K562 (cell line): ENCODE data around the gene ORAI1. TPM values are rescaled to one million over a fixed set of nuclear protein-coding genes. Genes with fewer than 3 reads are reported as not detected.

Experiments used
- ATAC-seq: fragments of 200-7000 bp; cut with Tn5 transposase; 3 replicates; pipeline ENCODE4 v1.9.1; 2020; ENCODE audit warnings: moderate library complexity
- BruUV-seq: library from RNA; stranded (reverse); fragments of 400-500 nt; replicated peaks from 2 replicates; lab custom pipeline; 2021; lab: Mats Ljungman, UMichigan
- CTCF ChIA-PET: fragments of 300-600 bp; formaldehyde crosslinking; extraction: SDS; loops from one replicate; lab custom pipeline; 2021; ENCODE audit warnings: low intra/inter-chr PET ratio; lab: Yijun Ruan, JAX
- POLR2A ChIA-PET: fragments of 300-600, 350-650 bp; sonication (Branson Sonifier 250); formaldehyde crosslinking; extraction: SDS; loops from one replicate; lab custom pipeline; 2021; ENCODE audit warnings: antibody characterized with exemption, inconsistent platforms; lab: Yijun Ruan, JAX
- DNase-seq, 4 experiments: peaks; one replicate each; pipeline versions ENCODE4 v3.0.0 to v3.0.0-alpha.2; 2011 to 2018; ENCODE audit warnings: low spot score in 3 of 4, mixed read lengths in 3 of 4; ENCODE audit errors: extremely low read depth in 1 of 4
- FAIRE-seq: peaks from 2 replicates; lab custom pipeline; 2011; peaks lifted over from hg19 to GRCh38; lab: Jason Lieb, UNC
- H2AFZ ChIP-seq: 2 replicates; pipeline ENCODE4 v1.6.0; 2011; ENCODE audit warnings: low read depth, low read length, control low read depth, inconsistent platforms
- H3K27ac ChIP-seq: fragments of 200-600 bp; 3 replicates; pipeline ENCODE4 v1.8.0; 2011; ENCODE audit warnings: low read depth, mild to moderate bottlenecking, control low read depth, inconsistent platforms, low read length, moderate library complexity, mixed read lengths; ENCODE audit errors: extremely low read depth
- H3K27me3 ChIP-seq, 2 experiments: fragments of 300-600 bp in 1 of 2; 2 replicates in 1 of 2; 3 replicates in 1 of 2; pipeline versions ENCODE4 v1.6.0 to v1.8.0; 2011; ENCODE audit warnings: inconsistent platforms in 2 of 2, low read length in 2 of 2, mild to moderate bottlenecking in 1 of 2, mixed read lengths in 1 of 2, moderate library complexity in 1 of 2; ENCODE audit not compliant: control insufficient read depth in 2 of 2, insufficient read depth in 2 of 2
- H3K36me3 ChIP-seq: fragments of 300-600 bp; 3 replicates; pipeline ENCODE4 v1.8.0; 2011; ENCODE audit warnings: mild to moderate bottlenecking, low read length, inconsistent platforms; ENCODE audit not compliant: control insufficient read depth, insufficient read depth
- H3K4me1 ChIP-seq, 2 experiments: fragments of 200-600 bp in 1 of 2; replicated peaks in 1 of 2; 2 replicates in 1 of 2; 3 replicates in 1 of 2; pipeline versions ENCODE4 v1.5.1 to v1.8.0; 2011; ENCODE audit warnings: inconsistent platforms in 2 of 2, low read length in 2 of 2, mild to moderate bottlenecking in 1 of 2, mixed read lengths in 1 of 2, moderate library complexity in 1 of 2; ENCODE audit not compliant: control insufficient read depth in 2 of 2, insufficient read depth in 2 of 2
- H3K4me2 ChIP-seq: 2 replicates; pipeline ENCODE4 v1.6.1; 2011; ENCODE audit warnings: low read length, control low read depth, inconsistent platforms, mixed read lengths; ENCODE audit not compliant: insufficient read depth
- H3K4me3 ChIP-seq: fragments of 200-600 bp; sonication (generic), shearing (Covaris generic); 2 replicates; pipeline ENCODE4 v1.5.1; 2016; ENCODE audit warnings: control low read depth, inconsistent platforms
- H3K79me2 ChIP-seq: fragments of 200-600 bp; 3 replicates; pipeline ENCODE4 v1.8.0; 2011; ENCODE audit warnings: low read length, inconsistent platforms; ENCODE audit not compliant: control insufficient read depth, insufficient read depth
- H3K9ac ChIP-seq, 2 experiments: 2 replicates each; pipeline versions ENCODE4 v1.6.0 to v1.6.1; 2011; ENCODE audit warnings: low read depth in 2 of 2, low read length in 2 of 2, control low read depth in 1 of 2, inconsistent platforms in 1 of 2, mild to moderate bottlenecking in 1 of 2, mixed read lengths in 1 of 2; ENCODE audit not compliant: insufficient read depth in 1 of 2
- H3K9me1 ChIP-seq: one replicate; pipeline ENCODE4 v1.6.0; 2011; ENCODE audit warnings: inconsistent platforms, mild to moderate bottlenecking, low read length, moderate library complexity; ENCODE audit not compliant: control insufficient read depth, insufficient read depth
- H3K9me3 ChIP-seq: replicated peaks from 2 replicates; pipeline ENCODE4 v1.5.1; 2011; ENCODE audit warnings: low read depth, low read length, inconsistent platforms; ENCODE audit not compliant: control insufficient read depth, insufficient read depth
- H4K20me1 ChIP-seq: replicated peaks from 2 replicates; pipeline ENCODE4 v1.6.1; 2011; ENCODE audit warnings: low read length, inconsistent platforms, mixed read lengths; ENCODE audit not compliant: control insufficient read depth, insufficient read depth
- CBX1 ChIP-seq: sonication (generic); IDR thresholded peaks from 2 replicates; pipeline ENCODE4 v1.6.1; 2016; ENCODE audit warnings: antibody characterized with exemption, low read depth, mild to moderate bottlenecking
- CBX3 ChIP-seq, 2 experiments: IDR thresholded peaks; 1 replicate in 1 of 2; 2 replicates in 1 of 2; pipeline ENCODE4 v1.6.1; 2012; ENCODE audit warnings: inconsistent platforms in 2 of 2, low read length in 2 of 2, borderline replicate concordance in 1 of 2, control low read depth in 1 of 2
- CCAR2 ChIP-seq: fragments of 200-400 bp; formaldehyde crosslinking; IDR thresholded peaks from 2 replicates; pipeline ENCODE4 v1.6.1; 2017; ENCODE audit warnings: mild to moderate bottlenecking, low read depth, low read length
- E2F6 ChIP-seq, 2 experiments: IDR thresholded peaks; 2 replicates each; pipeline ENCODE4 v1.6.1; 2011; ENCODE audit warnings: borderline replicate concordance in 1 of 2, control low read depth in 1 of 2, low read depth in 1 of 2, low read length in 1 of 2, mild to moderate bottlenecking in 1 of 2, mixed read lengths in 1 of 2, moderate library complexity in 1 of 2; ENCODE audit not compliant: insufficient read depth in 1 of 2, insufficient read length in 1 of 2, poor library complexity in 1 of 2, severe bottlenecking in 1 of 2; ENCODE audit errors: extremely low read depth in 1 of 2
- EGR1 ChIP-seq: fragments of 450-650 bp; conservative IDR thresholded peaks from 2 replicates; pipeline ENCODE4 v1.6.1; 2017; ENCODE audit warnings: mild to moderate bottlenecking
- MAZ ChIP-seq, 2 experiments: fragments of 450-650 bp in 1 of 2; sonication (generic) in 1 of 2; formaldehyde crosslinking; IDR thresholded peaks in 1 of 2; conservative IDR thresholded peaks in 1 of 2; 2 replicates each; pipeline versions ENCODE4 v1.4.0 to v1.5.0; 2020; ENCODE audit warnings: mild to moderate bottlenecking in 1 of 2, missing genetic modification reagents in 1 of 2
- NEUROD1 ChIP-seq: fragments of 150-350 bp; IDR thresholded peaks from 2 replicates; pipeline ENCODE4 v1.6.1; 2014; ENCODE audit warnings: borderline replicate concordance, low read length, low read depth; ENCODE audit not compliant: partially characterized antibody
- POLR2G ChIP-seq: fragments of 200-400 bp; formaldehyde crosslinking; IDR thresholded peaks from 2 replicates; pipeline ENCODE4 v1.6.1; 2017; ENCODE audit warnings: low read depth, mild to moderate bottlenecking, antibody characterized with exemption, low read length, moderate library complexity
- SAP30 ChIP-seq: fragments of 200-600 bp; sonication (generic); IDR thresholded peaks from 2 replicates; pipeline ENCODE4 v1.6.1; 2012; ENCODE audit warnings: borderline replicate concordance, low read depth, mild to moderate bottlenecking, moderate library complexity, low read length, control low read depth, inconsistent platforms; ENCODE audit not compliant: insufficient read depth, poor library complexity, severe bottlenecking
- TBP ChIP-seq: optimal IDR thresholded peaks from 2 replicates; pipeline ENCODE3; 2011; ENCODE audit warnings: low read depth, low read length, improper control_type of control experiment
- TEAD4 ChIP-seq, 2 experiments: sonication (generic) in 1 of 2; formaldehyde crosslinking in 1 of 2; IDR thresholded peaks; 2 replicates each; pipeline versions ENCODE4 v1.6.1 to v1.8.0; 2012 to 2022; ENCODE audit warnings: borderline replicate concordance in 1 of 2, inconsistent platforms in 1 of 2, low read length in 1 of 2, mild to moderate bottlenecking in 1 of 2, missing genetic modification reagents in 1 of 2
- TRIM28 ChIP-seq: fragments of 450-650 bp; IDR thresholded peaks from 2 replicates; pipeline ENCODE4 v1.6.1; 2017
- ZNF75A ChIP-seq: fragments of 450-650 bp; formaldehyde crosslinking; IDR thresholded peaks from 2 replicates; pipeline ENCODE4 v1.4.0; 2020; ENCODE audit warnings: mild to moderate bottlenecking
- WGBS: fragments of 100-300 bp; shearing (Covaris generic); methylation state at CpG from one replicate; pipeline ENCODE4 v1.1.6; 2016; ENCODE audit warnings: low coverage, mixed read lengths; ENCODE audit not compliant: insufficient coverage; ENCODE audit errors: missing lambda C conversion rate; 5-methylcytosine and 5-hydroxymethylcytosine counted together
- in situ Hi-C: fragments of 300-500 bp; cut with MboI; formaldehyde crosslinking; loops from 4 replicates; pipeline ENCODE4 v1.15.0; 2018; ENCODE audit warnings: inconsistent platforms, mixed read lengths
- intact Hi-C: fragments of 100-400 bp; cut with micrococcal nuclease; formaldehyde crosslinking; loops from 2 replicates; pipeline ENCODE4 v1.14.2; 2022
- polyA plus RNA-seq, 8 experiments: library from polyadenylated mRNA; depleted of rRNA in 4 of 8; stranded (reverse) in 5 of 8; unstranded in 3 of 8; fragments of >200 nt; fragmentation: Nextera tagmentation in 2 of 8; fragmentation: Illumina TruSeq in 1 of 8; extraction: Ambion mirVana in 2 of 8; extraction: Trizol in 1 of 8; gene quantifications; 2 replicates each; pipeline versions ENCODE4 v1.2.1 to v1.2.3, GENCODE V29; 2011 to 2014; ENCODE audit warnings: inconsistent platforms in 1 of 8, missing spikeins in 1 of 8
- total RNA-seq, 7 experiments: library from RNA; depleted of rRNA in 6 of 7; stranded (reverse); fragments of >200 nt in 6 of 7; fragmentation: Illumina TruSeq in 2 of 7; extraction: Trizol in 2 of 7; gene quantifications; 2 replicates each; pipeline versions ENCODE4 v1.2.1 to v1.2.3, GENCODE V29; 2011 to 2021; ENCODE audit warnings: low replicate concordance in 1 of 7

Gene ORAI1
- total and polyA plus RNA-seq, 9 of the 15 experiments (the other 6 are each of a cell fraction or from before 2014, with no cell fraction given), result 2.6 to 23.8 (median 9.3) TPM

DNA sequence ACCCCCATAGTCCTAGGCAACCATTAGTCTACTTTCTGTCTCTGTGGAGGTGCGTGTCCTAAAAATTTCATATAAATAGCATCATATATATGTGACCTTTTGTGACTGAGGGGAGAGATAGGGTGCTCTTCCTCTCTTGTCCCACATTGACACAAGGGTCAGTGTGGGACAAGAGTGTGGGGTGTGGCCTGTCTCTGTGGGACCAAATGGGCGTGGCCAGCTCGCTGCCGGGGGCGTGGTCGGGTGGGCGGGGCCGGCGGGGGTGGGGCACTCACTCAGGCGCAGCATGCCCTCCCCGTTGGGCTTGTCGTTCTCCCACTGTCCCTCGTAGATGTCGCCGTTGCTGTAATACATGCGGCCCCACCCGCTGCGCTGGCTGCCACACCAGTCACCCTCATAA lies 27.7 kb downstream of the ORAI1 start:
- ATAC-seq (peak; percentile 71), FAIRE-seq (peak; percentile 37), DNase-seq (peak; percentile 79 to 94 (median 88))
- H3K36me3 ChIP-seq, result no peaks in the 10 kb centered on the region
- CTCF ChIA-PET, result no interaction called here
- TF ChIP-seq TRIM28 (peak; percentile 87; the same call in 1 of the 2 replicates), TBP (peak; percentile 21), NEUROD1 (no peak), SAP30 (no peak), TEAD4 (IDR thresholded peaks at IDR 0.05; ENCODE audit: low read length) (0 out of 2 replicates have a peak, but pooled peaks have one; percentile 23), TEAD4 (CRISPR knock-in tag; IDR thresholded peaks at IDR 0.05; ENCODE audit: borderline replicate concordance) (no peak), POLR2G (0 out of 2 replicates have a peak, but pooled peaks have one; percentile 33), CBX1 (0 out of 2 replicates have a peak, but pooled peaks have one; percentile 48), MAZ (CRISPR knock-in tag; conservative IDR thresholded peaks at IDR 0.05 in 1 of 2, IDR thresholded peaks at IDR 0.05 in 1 of 2) (peak in 1 of 2 experiments; percentile 34; a peak in 1 of 4 replicates), EGR1 (0 out of 2 replicates have a peak, but pooled peaks have one; percentile 4), CBX3 (IDR thresholded peaks at IDR 0.05; ENCODE audit: borderline replicate concordance in 1 of 2, low read length in 2 of 2) (peak in 1 of 2 experiments; percentile 97; a peak in 2 of 3 replicates), ZNF75A (CRISPR knock-in tag) (peak; percentile 99), CCAR2 (no peak), E2F6 (IDR thresholded peaks at IDR 0.05; ENCODE audit: borderline replicate concordance in 1 of 2, extremely low read depth in 1 of 2, insufficient read depth in 1 of 2, insufficient read length in 1 of 2, low read depth in 1 of 2, low read length in 1 of 2, poor library complexity in 1 of 2, severe bottlenecking in 1 of 2) (peak; percentile 13 to 70)
- H2AFZ ChIP-seq, result peak overlapping the region; percentile 82
- peaks cover 2% of the 10 kb centered on the region for H3K9me1 ChIP-seq
- BruUV-seq, result no TSS peak
- H3K9me3 ChIP-seq, result no peaks in the 10 kb centered on the region; the same call in 1 of the 2 replicates
- peak overlapping the region; percentile 54; the same call in 2 of the 3 replicates for H3K27ac ChIP-seq
- intact Hi-C loops, result no loop called here
- no peak overlapping the region for H3K9ac ChIP-seq
- POLR2A ChIA-PET, result interaction anchor here (1.7 kb wide), 1 partner anchor 13 kb away, joined by 9 read pairs; no protein-coding TSS in a partner anchor
- 24% methylated on average over 7 of the region's 18 CpGs for WGBS
- peaks cover 35 to 41% of the 10 kb centered on the region in 2 experiments for H3K4me1 ChIP-seq
- H4K20me1 ChIP-seq, result no peaks in the 10 kb centered on the region
- H3K79me2 ChIP-seq, result no peaks in the 10 kb centered on the region
- H3K4me3 ChIP-seq, result no peak overlapping the region
- H3K4me2 ChIP-seq, result peak overlapping the region; percentile 63
- no peaks in the 10 kb centered on the region for H3K27me3 ChIP-seq
- in situ Hi-C loops, result no loop called here
